GM19395 (cell line): Measurements from ENCODE around the gene MATN3.

Source experiments
- ATAC-seq: cut with Tn5 transposase; IDR thresholded peaks from one replicate; pipeline ENCODE4 v1.9.1; 2021; ENCODE audit warnings: mild to moderate bottlenecking, moderate library complexity; ENCODE audit not compliant: unreplicated experiment

The MATN3 gene

DNA sequence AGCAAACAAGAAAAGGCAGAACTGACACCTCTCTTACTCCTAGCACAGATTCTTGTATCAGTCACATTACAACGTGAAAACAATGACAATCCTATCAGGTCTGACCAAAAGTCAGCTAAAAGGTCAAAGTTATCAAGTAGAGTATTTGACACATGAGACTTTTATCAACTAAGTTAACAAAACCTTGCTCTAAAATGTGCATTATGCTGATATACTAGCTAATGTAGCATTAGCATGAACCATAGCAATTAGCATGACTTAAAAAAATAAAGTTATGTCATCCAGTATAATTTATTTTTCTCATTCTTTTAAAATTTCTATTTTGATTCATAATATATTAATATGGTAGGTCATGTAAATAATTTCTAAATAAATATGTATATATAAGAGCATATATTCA is 69.3 kb downstream of the MATN3 start:
- ATAC-seq = no peak

DNA sequence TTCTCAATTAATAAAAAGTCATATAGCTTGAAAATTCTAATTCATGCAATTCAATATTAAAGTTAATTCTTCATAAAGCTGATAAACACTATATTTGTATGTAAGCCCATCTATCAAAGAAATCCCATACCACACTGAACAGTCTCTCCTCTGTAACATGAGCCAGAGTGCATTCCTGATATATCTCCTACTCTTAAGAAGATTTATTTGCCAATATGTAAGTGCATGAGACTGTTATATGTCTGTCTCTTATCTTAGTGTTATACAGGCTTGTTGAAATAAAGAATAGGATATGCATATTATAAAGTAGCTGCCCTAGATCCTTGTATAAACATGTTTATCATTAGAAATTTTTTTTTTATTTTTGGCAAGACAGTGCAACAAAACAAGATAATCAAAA is 70.3 kb downstream of the MATN3 start:
- ATAC-seq = no peak
